ENCODE results near the gene GSC2. TPM values are rescaled to one million over a fixed set of nuclear protein-coding genes. Genes with fewer than 3 reads are reported as not detected.

Gene GSC2
- total and polyA plus RNA-seq, 4 donors, result not detected

DNA sequence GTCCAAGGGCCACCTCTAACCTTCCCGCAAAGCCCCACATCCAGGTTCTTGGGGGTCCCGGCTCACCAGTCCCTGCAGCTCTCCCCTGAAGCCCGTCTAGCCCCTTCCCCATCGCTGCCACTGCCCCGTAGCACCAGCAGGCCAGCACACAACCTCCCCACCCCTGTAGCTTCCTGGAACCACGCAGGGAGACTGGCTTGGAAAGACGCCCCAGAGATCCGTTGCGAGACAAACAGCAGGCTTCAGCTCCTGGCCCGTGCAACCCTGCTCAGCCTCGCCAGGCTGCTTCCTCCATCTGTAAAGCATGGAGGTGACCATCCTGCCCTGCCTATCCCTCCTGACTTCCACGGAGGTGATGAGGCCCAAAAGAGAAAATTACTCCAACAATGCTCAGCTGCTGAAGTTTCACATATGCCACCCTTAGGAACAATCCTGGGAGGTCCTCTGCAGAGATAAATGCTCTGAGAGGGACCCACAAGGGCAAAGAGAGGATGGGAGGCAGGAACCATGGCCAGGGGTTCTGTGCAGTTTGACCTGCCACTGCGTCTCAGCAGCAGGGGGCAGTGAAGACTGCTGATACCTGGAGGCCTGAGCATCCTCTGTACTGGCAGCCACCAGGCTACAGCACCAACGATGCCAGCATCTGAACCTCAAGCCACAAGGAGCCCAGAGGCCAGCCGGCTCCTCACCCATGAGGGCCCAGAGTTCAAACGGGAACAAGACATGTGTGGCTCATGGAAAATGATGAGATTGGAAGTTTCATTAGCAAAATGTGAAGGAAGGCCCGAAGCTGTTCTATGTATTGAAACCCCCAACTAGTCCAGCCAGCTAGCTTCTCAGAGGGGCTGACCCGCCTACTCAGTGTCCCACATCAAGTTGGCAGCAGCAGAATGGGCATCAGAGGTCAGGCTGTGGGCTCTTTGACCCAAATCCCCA, 44.0 kb downstream of the GSC2 start:
- WGBS, result 81% methylated on average over 18 of the region's 18 CpGs
- no peak for DNase-seq (ENCODE audit: low spot score)
- no peak for TF ChIP-seq TAF1 (conservative IDR thresholded peaks at IDR 0.05)
- TF ChIP-seq RAD21 (IDR thresholded peaks at IDR 0.05), result peak; percentile 40 to 66
- Histone ChIP-seq H3K36me3 (ENCODE audit: control insufficient read depth in 4 of 4, insufficient read depth in 3 of 4, low read depth in 1 of 4, low read length in 3 of 4) (peaks cover 0 to 2% (median 0%) of the 10 kb centered on the region in 4 donors), H3K9me3 (ENCODE audit: control insufficient read depth in 4 of 4, low read length in 3 of 4) (no peaks in the 10 kb centered on the region), H3K4me3 (ENCODE audit: low read depth in 1 of 3, low read length in 3 of 3) (no peak overlapping the region), H3K4me1 (ENCODE audit: control insufficient read depth in 4 of 4, insufficient read depth in 4 of 4, low read length in 3 of 4) (peaks cover 9 to 25% (median 20%) of the 10 kb centered on the region in 4 donors), H3K27ac (ENCODE audit: low read depth in 1 of 2, low read length in 2 of 2) (no peak overlapping the region), H3K9ac (ENCODE audit: low read depth in 1 of 2, low read length in 2 of 2) (no peak overlapping the region), H3K27me3 (ENCODE audit: control insufficient read depth in 4 of 4, insufficient read depth in 4 of 4, low read length in 3 of 4) (no peaks in the 10 kb centered on the region)

GRCh38 chr22:19105456-19105855, 44.6 kb downstream of the GSC2 start:
- TF ChIP-seq RAD21 (IDR thresholded peaks at IDR 0.05), result no peak
- no peak for TF ChIP-seq JUND (IDR thresholded peaks at IDR 0.05)
- no peak for TF ChIP-seq RXRA (IDR thresholded peaks at IDR 0.05)
- no peak for TF ChIP-seq FOXA1 (IDR thresholded peaks at IDR 0.05)
- TF ChIP-seq, protein P1, sequence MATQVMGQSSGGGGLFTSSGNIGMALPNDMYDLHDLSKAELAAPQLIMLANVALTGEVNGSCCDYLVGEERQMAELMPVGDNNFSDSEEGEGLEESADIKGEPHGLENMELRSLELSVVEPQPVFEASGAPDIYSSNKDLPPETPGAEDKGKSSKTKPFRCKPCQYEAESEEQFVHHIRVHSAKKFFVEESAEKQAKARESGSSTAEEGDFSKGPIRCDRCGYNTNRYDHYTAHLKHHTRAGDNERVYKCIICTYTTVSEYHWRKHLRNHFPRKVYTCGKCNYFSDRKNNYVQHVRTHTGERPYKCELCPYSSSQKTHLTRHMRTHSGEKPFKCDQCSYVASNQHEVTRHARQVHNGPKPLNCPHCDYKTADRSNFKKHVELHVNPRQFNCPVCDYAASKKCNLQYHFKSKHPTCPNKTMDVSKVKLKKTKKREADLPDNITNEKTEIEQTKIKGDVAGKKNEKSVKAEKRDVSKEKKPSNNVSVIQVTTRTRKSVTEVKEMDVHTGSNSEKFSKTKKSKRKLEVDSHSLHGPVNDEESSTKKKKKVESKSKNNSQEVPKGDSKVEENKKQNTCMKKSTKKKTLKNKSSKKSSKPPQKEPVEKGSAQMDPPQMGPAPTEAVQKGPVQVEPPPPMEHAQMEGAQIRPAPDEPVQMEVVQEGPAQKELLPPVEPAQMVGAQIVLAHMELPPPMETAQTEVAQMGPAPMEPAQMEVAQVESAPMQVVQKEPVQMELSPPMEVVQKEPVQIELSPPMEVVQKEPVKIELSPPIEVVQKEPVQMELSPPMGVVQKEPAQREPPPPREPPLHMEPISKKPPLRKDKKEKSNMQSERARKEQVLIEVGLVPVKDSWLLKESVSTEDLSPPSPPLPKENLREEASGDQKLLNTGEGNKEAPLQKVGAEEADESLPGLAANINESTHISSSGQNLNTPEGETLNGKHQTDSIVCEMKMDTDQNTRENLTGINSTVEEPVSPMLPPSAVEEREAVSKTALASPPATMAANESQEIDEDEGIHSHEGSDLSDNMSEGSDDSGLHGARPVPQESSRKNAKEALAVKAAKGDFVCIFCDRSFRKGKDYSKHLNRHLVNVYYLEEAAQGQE (IDR thresholded peaks at IDR 0.05), result no peak
- no peak for TF ChIP-seq MAX (IDR thresholded peaks at IDR 0.05)
- no peak for TF ChIP-seq EGR1 (IDR thresholded peaks at IDR 0.05; ENCODE audit: low read depth in 2 of 2)
- TF ChIP-seq HNF4G (IDR thresholded peaks at IDR 0.05), result no peak
- no peak for TF ChIP-seq GABPA (IDR thresholded peaks at IDR 0.05 in 1 of 2, conservative IDR thresholded peaks at IDR 0.05 in 1 of 2)
- TF ChIP-seq ZBTB33 (IDR thresholded peaks at IDR 0.05), result no peak
- no peak for TF ChIP-seq HNF4A (conservative IDR thresholded peaks at IDR 0.05)
- TF ChIP-seq SP1 (IDR thresholded peaks at IDR 0.05), result no peak
- TF ChIP-seq NR2F2 (IDR thresholded peaks at IDR 0.05), result no peak
- no peak for TF ChIP-seq ATF3 (IDR thresholded peaks at IDR 0.05)
- TF ChIP-seq TAF1 (conservative IDR thresholded peaks at IDR 0.05), result no peak
- TF ChIP-seq FOXA2 (IDR thresholded peaks at IDR 0.05), result no peak
- TF ChIP-seq, protein P2, sequence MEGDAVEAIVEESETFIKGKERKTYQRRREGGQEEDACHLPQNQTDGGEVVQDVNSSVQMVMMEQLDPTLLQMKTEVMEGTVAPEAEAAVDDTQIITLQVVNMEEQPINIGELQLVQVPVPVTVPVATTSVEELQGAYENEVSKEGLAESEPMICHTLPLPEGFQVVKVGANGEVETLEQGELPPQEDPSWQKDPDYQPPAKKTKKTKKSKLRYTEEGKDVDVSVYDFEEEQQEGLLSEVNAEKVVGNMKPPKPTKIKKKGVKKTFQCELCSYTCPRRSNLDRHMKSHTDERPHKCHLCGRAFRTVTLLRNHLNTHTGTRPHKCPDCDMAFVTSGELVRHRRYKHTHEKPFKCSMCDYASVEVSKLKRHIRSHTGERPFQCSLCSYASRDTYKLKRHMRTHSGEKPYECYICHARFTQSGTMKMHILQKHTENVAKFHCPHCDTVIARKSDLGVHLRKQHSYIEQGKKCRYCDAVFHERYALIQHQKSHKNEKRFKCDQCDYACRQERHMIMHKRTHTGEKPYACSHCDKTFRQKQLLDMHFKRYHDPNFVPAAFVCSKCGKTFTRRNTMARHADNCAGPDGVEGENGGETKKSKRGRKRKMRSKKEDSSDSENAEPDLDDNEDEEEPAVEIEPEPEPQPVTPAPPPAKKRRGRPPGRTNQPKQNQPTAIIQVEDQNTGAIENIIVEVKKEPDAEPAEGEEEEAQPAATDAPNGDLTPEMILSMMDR (IDR thresholded peaks at IDR 0.05; ENCODE audit: low read depth, low read length, missing input control), result no peak
- no peak for TF ChIP-seq YY1 (IDR thresholded peaks at IDR 0.05)
- H3K4me3 ChIP-seq (ENCODE audit: low read depth in 1 of 3, low read length in 3 of 3), result no peak overlapping the region
- DNase-seq (ENCODE audit: low spot score), result no peak
- no peak overlapping the region for H3K9ac ChIP-seq (ENCODE audit: low read depth in 1 of 2, low read length in 2 of 2)
- H3K27ac ChIP-seq (ENCODE audit: low read depth in 1 of 2, low read length in 2 of 2), result no peak overlapping the region
- no peaks in the 10 kb centered on the region for H3K27me3 ChIP-seq (ENCODE audit: control insufficient read depth in 4 of 4, insufficient read depth in 4 of 4, low read length in 3 of 4)
- H3K36me3 ChIP-seq (ENCODE audit: control insufficient read depth in 4 of 4, insufficient read depth in 3 of 4, low read depth in 1 of 4, low read length in 3 of 4), result peaks cover 0 to 2% (median 0%) of the 10 kb centered on the region in 4 donors
- no peaks in the 10 kb centered on the region for H3K9me3 ChIP-seq (ENCODE audit: control insufficient read depth in 4 of 4, low read length in 3 of 4)
- H3K4me1 ChIP-seq (ENCODE audit: control insufficient read depth in 4 of 4, insufficient read depth in 4 of 4, low read length in 3 of 4), result peaks cover 9 to 20% (median 14%) of the 10 kb centered on the region in 4 donors
- 98% methylated on average over 8 of the region's 8 CpGs for WGBS

Data from liver (tissue), 9 donors.